AG04450 (cell line): ENCODE results near the gene CLNS1A. TPM values are rescaled to one million over a fixed set of nuclear protein-coding genes. Genes with fewer than 3 reads are reported as not detected.

Experiments
- CTCF ChIA-PET: fragments of 300-600, 350-600 bp; formaldehyde crosslinking; extraction: SDS; loops from one replicate; lab custom pipeline; 2022; ENCODE audit warnings: antibody characterized with exemption, inconsistent platforms; lab: Charles Lee
- POLR2A ChIA-PET: fragments of 350-600 bp; formaldehyde crosslinking; extraction: SDS; loops from one replicate; lab custom pipeline; 2021; ENCODE audit warnings: antibody characterized with exemption, inconsistent platforms; lab: Yijun Ruan, JAX
- DNase-seq: peaks from one replicate; pipeline ENCODE4 v3.0.0-alpha.2; 2011; ENCODE audit warnings: low read depth, low spot score
- H3K27ac ChIP-seq: one replicate; pipeline ENCODE4 v1.5.1; 2012; ENCODE audit warnings: low read depth, low read length, control low read depth
- H3K27me3 ChIP-seq: one replicate; pipeline ENCODE4 v1.6.0; 2012; ENCODE audit warnings: low read length; ENCODE audit not compliant: control insufficient read depth, insufficient read depth
- H3K4me3 ChIP-seq: 2 replicates; pipeline ENCODE4 v1.5.1; 2011; ENCODE audit warnings: mild to moderate bottlenecking, low read depth, low read length, control low read depth
- H3K9me3 ChIP-seq: 2 replicates; pipeline ENCODE4 v1.5.1; 2012; ENCODE audit warnings: low read length; ENCODE audit not compliant: control insufficient read depth, insufficient read depth
- CTCF ChIP-seq: IDR thresholded peaks from 2 replicates; pipeline ENCODE4 v1.5.1; 2011; ENCODE audit warnings: low read depth, low read length, control low read depth, inconsistent platforms
- polyA plus RNA-seq: library from polyadenylated mRNA; depleted of rRNA; stranded (reverse); fragments of >200 nt; gene quantifications from 2 replicates; pipeline ENCODE4 v1.2.3, GENCODE V29; 2011; rRNA removed
- small RNA-seq: library from RNA; depleted of rRNA; stranded (forward); fragments of <200 nt; gene quantifications from one replicate; pipeline ENCODE3, GENCODE V24; 2012; ENCODE audit warnings: low read depth; ENCODE audit not compliant: insufficient read length

CLNS1A gene
- polyA plus RNA-seq, 1 experiment: 186 TPM

- H3K27me3 ChIP-seq: no peaks in the 10 kb centered on the region
- no peak for TF ChIP-seq CTCF
- no peaks in the 10 kb centered on the region for H3K9me3 ChIP-seq
- no peak overlapping the region for H3K27ac ChIP-seq
- ChIA-PET CTCF (interaction anchor here (0.8 kb wide), 1 partner anchor 20 kb away, joined by 3 read pairs; no protein-coding TSS in a partner anchor), POLR2A (no interaction called here)
- H3K4me3 ChIP-seq: no peak overlapping the region
- no peak for DNase-seq
Observed at GRCh38 chr11:77568306-77568705, 69.3 kb downstream of the CLNS1A start.

Small RNA genes lying within 50 kb of the gene (small RNA-seq; reads per million reads assigned to genes)
- gene RNU7-59P: not detected

Other genes with a start within 250 kb of the CLNS1A start
- 60.1 and 70.3 TPM in 2 replicates for gene PAK1, start 163.7 kb downstream of the CLNS1A start, polyA plus RNA-seq
- 1.6 and 2.0 TPM in 2 replicates for gene AQP11, start 47.8 kb downstream of the CLNS1A start, polyA plus RNA-seq
- gene RSF1, start 182.9 kb upstream of the CLNS1A start, polyA plus RNA-seq: 26.5 and 26.8 TPM in 2 replicates
- gene AAMDC, start 183.3 kb upstream of the CLNS1A start, polyA plus RNA-seq: 45.9 and 57.7 TPM in 2 replicates